HepG2 (cell line): ENCODE results near the gene TSPAN15. TPM values are rescaled to one million over a fixed set of nuclear protein-coding genes. Genes with fewer than 3 reads are reported as not detected.

Experiments used
- KAT2B ChIP-seq: fragments of 150-350 bp; IDR thresholded peaks from 2 replicates; pipeline ENCODE4 v1.6.1; 2014; ENCODE audit warnings: low read depth, low read length, borderline replicate concordance
- LCORL ChIP-seq, 2 experiments: fragments of 450-650 bp in 1 of 2; sonication (generic) in 1 of 2; formaldehyde crosslinking in 1 of 2; IDR thresholded peaks; 2 replicates each; pipeline versions ENCODE4 v1.5.0 to v1.6.1; 2017 to 2020; ENCODE audit warnings: antibody characterized with exemption in 1 of 2, missing genetic modification reagents in 1 of 2
- POGZ ChIP-seq: sonication (generic); formaldehyde crosslinking; IDR thresholded peaks from 2 replicates; pipeline ENCODE4 v1.4.0; 2020; ENCODE audit warnings: mild to moderate bottlenecking, missing genetic modification reagents
- RFXANK ChIP-seq: IDR thresholded peaks from 2 replicates; pipeline ENCODE4 v1.6.1; 2016
- SMC3 ChIP-seq: IDR thresholded peaks from 2 replicates; pipeline ENCODE4 v1.6.1; 2011; ENCODE audit warnings: low read length, improper control_type of control experiment
- U2AF1 ChIP-seq: fragments of 200-400 bp; formaldehyde crosslinking; optimal IDR thresholded peaks from 2 replicates; pipeline ENCODE3; 2017; ENCODE audit warnings: mild to moderate bottlenecking, low read depth, low read length
- ZKSCAN1 ChIP-seq: fragments of 150-350 bp; IDR thresholded peaks from 2 replicates; pipeline ENCODE4 v1.6.1; 2014; ENCODE audit warnings: low read length
- ZNF256 ChIP-seq: sonication (generic); formaldehyde crosslinking; conservative IDR thresholded peaks from 2 replicates; pipeline ENCODE4 v1.4.0; 2020; ENCODE audit warnings: missing genetic modification reagents
- ZNF317 ChIP-seq: sonication (generic); formaldehyde crosslinking; IDR thresholded peaks from 2 replicates; pipeline ENCODE4 v1.5.0; 2020; ENCODE audit warnings: mild to moderate bottlenecking, missing genetic modification reagents
- ZNF383 ChIP-seq: sonication (generic); formaldehyde crosslinking; IDR thresholded peaks from 2 replicates; pipeline ENCODE4 v1.4.0; 2020; ENCODE audit warnings: missing genetic modification reagents, mild to moderate bottlenecking, borderline replicate concordance
- ZNF430 ChIP-seq: sonication (generic); formaldehyde crosslinking; IDR thresholded peaks from 2 replicates; pipeline ENCODE4 v1.9.0; 2021; ENCODE audit warnings: mild to moderate bottlenecking, missing genetic modification reagents
- ZNF777 ChIP-seq: sonication (generic); formaldehyde crosslinking; IDR thresholded peaks from 2 replicates; pipeline ENCODE4 v1.4.0; 2020; ENCODE audit warnings: missing genetic modification reagents
- polyA plus RNA-seq, 8 experiments: library from polyadenylated mRNA; depleted of rRNA in 3 of 8; stranded (reverse) in 7 of 8; unstranded in 1 of 8; fragments of >200 nt; fragmentation: Illumina TruSeq in 4 of 8; extraction: Trizol in 4 of 8; gene quantifications; 2 replicates each; pipeline versions ENCODE4 v1.2.1 to v1.2.3, GENCODE V29; 2011 to 2016; ENCODE audit warnings: low read depth in 4 of 8, missing spikeins in 1 of 8, mixed read lengths in 1 of 8; ENCODE audit not compliant: insufficient read depth in 1 of 8
- total RNA-seq, 5 experiments: library from RNA; depleted of rRNA; stranded (reverse); fragments of >200 nt; fragmentation: Illumina TruSeq; extraction: Trizol; gene quantifications; 2 replicates each; pipeline ENCODE4 v1.2.3, GENCODE V29; 2016; ENCODE audit warnings: low read depth in 1 of 5
- TF ChIP-seq, protein P1 (sequence below): sonication (generic); formaldehyde crosslinking; IDR thresholded peaks from 2 replicates; pipeline ENCODE4 v1.4.0; 2020; ENCODE audit warnings: missing genetic modification reagents, borderline replicate concordance
- TF ChIP-seq, protein P2 (sequence below), 2 experiments: sonication (generic) in 1 of 2; formaldehyde crosslinking in 1 of 2; IDR thresholded peaks; 2 replicates each; pipeline versions ENCODE4 v1.4.0 to v1.6.1; 2018 to 2020; ENCODE audit warnings: missing genetic modification reagents in 2 of 2, borderline replicate concordance in 1 of 2, low read depth in 1 of 2, mild to moderate bottlenecking in 1 of 2, missing biosample characterization in 1 of 2
- TF ChIP-seq, protein P3 (sequence below): sonication (generic); formaldehyde crosslinking; IDR thresholded peaks from 2 replicates; pipeline ENCODE4 v1.4.0; 2020; ENCODE audit warnings: mild to moderate bottlenecking, low read depth, missing genetic modification reagents
- TF ChIP-seq, protein P4 (sequence below): sonication (generic); formaldehyde crosslinking; IDR thresholded peaks from 2 replicates; pipeline ENCODE4 v1.5.0; 2020; ENCODE audit warnings: mild to moderate bottlenecking, missing genetic modification reagents
- TF ChIP-seq, protein P5 (sequence below): sonication (generic); formaldehyde crosslinking; IDR thresholded peaks from 2 replicates; pipeline ENCODE4 v1.5.1; 2020; ENCODE audit warnings: mild to moderate bottlenecking, missing genetic modification reagents

Gene TSPAN15
- total and polyA plus RNA-seq, 2 of the 13 experiments (the other 11 are each of a cell fraction or from before 2014, with no cell fraction given), result 0.27 to 3.2 TPM

DNA sequence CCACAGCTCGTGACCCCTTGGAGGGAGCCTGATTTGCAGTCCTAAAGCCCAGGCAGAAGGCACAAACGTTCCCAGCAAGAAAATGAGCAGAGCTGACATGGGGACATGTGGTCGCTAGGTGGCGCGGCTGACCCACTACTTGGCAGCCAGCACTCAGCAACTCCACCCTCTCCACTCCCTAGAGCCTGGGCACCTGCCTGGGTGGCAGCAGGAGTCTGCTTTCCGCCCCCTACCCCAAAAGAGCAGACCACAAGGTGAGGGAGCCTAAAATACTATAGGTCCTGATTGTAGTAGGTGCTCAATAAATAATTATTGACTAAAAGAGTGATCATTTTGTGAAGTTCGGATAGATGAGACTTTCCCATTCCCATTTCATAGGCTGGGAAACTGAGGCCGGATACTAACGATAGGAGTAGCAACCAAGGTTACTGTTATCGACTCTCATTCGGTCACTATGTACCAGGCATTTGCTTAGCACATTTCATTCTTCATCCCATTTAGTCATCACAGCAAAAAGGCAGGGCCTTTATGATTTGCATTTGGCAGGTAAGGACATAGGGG, 64.5 kb downstream of the TSPAN15 start (continued):
- TF ChIP-seq, protein P1, sequence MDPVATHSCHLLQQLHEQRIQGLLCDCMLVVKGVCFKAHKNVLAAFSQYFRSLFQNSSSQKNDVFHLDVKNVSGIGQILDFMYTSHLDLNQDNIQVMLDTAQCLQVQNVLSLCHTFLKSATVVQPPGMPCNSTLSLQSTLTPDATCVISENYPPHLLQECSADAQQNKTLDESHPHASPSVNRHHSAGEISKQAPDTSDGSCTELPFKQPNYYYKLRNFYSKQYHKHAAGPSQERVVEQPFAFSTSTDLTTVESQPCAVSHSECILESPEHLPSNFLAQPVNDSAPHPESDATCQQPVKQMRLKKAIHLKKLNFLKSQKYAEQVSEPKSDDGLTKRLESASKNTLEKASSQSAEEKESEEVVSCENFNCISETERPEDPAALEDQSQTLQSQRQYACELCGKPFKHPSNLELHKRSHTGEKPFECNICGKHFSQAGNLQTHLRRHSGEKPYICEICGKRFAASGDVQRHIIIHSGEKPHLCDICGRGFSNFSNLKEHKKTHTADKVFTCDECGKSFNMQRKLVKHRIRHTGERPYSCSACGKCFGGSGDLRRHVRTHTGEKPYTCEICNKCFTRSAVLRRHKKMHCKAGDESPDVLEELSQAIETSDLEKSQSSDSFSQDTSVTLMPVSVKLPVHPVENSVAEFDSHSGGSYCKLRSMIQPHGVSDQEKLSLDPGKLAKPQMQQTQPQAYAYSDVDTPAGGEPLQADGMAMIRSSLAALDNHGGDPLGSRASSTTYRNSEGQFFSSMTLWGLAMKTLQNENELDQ (CRISPR knock-in tag), result no peak
- no peak for TF ChIP-seq ZNF430 (CRISPR knock-in tag)
- TF ChIP-seq RFXANK (CRISPR knock-in tag), result no peak
- no peak for TF ChIP-seq POGZ
- TF ChIP-seq ZNF383, result no peak
- TF ChIP-seq, protein P2, sequence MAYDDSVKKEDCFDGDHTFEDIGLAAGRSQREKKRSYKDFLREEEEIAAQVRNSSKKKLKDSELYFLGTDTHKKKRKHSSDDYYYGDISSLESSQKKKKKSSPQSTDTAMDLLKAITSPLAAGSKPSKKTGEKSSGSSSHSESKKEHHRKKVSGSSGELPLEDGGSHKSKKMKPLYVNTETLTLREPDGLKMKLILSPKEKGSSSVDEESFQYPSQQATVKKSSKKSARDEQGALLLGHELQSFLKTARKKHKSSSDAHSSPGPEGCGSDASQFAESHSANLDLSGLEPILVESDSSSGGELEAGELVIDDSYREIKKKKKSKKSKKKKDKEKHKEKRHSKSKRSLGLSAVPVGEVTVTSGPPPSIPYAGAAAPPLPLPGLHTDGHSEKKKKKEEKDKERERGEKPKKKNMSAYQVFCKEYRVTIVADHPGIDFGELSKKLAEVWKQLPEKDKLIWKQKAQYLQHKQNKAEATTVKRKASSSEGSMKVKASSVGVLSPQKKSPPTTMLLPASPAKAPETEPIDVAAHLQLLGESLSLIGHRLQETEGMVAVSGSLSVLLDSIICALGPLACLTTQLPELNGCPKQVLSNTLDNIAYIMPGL (CRISPR knock-in tag; IDR thresholded peaks at IDR 0.05; ENCODE audit: borderline replicate concordance in 1 of 2, low read depth in 1 of 2), result peak in 1 of 2 experiments; percentile 13; a peak in 1 of 4 replicates
- TF ChIP-seq, protein P3, sequence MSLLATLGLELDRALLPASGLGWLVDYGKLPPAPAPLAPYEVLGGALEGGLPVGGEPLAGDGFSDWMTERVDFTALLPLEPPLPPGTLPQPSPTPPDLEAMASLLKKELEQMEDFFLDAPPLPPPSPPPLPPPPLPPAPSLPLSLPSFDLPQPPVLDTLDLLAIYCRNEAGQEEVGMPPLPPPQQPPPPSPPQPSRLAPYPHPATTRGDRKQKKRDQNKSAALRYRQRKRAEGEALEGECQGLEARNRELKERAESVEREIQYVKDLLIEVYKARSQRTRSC (CRISPR knock-in tag), result no peak
- no peak for TF ChIP-seq ZKSCAN1
- no peak for TF ChIP-seq ZNF317 (CRISPR knock-in tag)
- TF ChIP-seq ZNF256, result no peak
- TF ChIP-seq, protein P4, sequence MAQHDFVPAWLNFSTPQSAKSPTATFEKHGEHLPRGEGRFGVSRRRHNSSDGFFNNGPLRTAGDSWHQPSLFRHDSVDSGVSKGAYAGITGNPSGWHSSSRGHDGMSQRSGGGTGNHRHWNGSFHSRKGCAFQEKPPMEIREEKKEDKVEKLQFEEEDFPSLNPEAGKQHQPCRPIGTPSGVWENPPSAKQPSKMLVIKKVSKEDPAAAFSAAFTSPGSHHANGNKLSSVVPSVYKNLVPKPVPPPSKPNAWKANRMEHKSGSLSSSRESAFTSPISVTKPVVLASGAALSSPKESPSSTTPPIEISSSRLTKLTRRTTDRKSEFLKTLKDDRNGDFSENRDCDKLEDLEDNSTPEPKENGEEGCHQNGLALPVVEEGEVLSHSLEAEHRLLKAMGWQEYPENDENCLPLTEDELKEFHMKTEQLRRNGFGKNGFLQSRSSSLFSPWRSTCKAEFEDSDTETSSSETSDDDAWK, result no peak
- TF ChIP-seq SMC3, result peak; percentile 39; the same call in 1 of the 2 replicates
- TF ChIP-seq KAT2B, result no peak
- no peak for TF ChIP-seq LCORL (IDR thresholded peaks at IDR 0.05)
- TF ChIP-seq LCORL (CRISPR knock-in tag; IDR thresholded peaks at IDR 0.05), result peak; percentile 34; the same call in 1 of the 2 replicates
- TF ChIP-seq, protein P5, sequence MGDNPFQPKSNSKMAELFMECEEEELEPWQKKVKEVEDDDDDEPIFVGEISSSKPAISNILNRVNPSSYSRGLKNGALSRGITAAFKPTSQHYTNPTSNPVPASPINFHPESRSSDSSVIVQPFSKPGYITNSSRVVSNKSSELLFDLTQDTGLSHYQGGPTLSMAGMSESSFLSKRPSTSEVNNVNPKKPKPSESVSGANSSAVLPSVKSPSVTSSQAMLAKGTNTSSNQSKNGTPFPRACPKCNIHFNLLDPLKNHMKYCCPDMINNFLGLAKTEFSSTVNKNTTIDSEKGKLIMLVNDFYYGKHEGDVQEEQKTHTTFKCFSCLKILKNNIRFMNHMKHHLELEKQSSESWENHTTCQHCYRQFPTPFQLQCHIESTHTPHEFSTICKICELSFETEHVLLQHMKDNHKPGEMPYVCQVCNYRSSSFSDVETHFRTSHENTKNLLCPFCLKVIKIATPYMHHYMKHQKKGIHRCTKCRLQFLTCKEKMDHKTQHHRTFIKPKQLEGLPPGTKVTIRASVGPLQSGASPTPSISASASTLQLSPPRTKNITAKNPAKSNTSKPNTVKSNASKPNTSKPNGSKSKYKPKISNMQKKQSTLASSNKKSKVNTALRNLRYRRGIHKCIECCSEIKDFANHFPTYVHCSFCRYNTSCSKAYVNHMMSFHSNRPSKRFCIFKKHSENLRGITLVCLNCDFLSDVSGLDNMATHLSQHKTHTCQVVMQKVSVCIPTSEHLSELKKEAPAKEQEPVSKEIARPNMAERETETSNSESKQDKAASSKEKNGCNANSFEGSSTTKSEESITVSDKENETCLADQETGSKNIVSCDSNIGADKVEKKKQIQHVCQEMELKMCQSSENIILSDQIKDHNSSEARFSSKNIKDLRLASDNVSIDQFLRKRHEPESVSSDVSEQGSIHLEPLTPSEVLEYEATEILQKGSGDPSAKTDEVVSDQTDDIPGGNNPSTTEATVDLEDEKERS (CRISPR knock-in tag), result 0 out of 2 replicates have a peak, but pooled peaks have one; percentile 28
- TF ChIP-seq ZNF777 (CRISPR knock-in tag), result no peak
- TF ChIP-seq U2AF1, result no peak
- TF ChIP-seq, all 625 proteins: peak for 17
